Astrocyte (in vitro differentiated cells and primary cell): ENCODE data around the gene HLA-DRB5.

Experiments
- CTCF ChIP-seq: IDR thresholded peaks from 2 replicates; pipeline ENCODE4 v1.5.1; 2011; ENCODE audit warnings: low read depth, mild to moderate bottlenecking, inconsistent platforms, low read length, moderate library complexity; ENCODE audit not compliant: insufficient read depth
- EZH2 ChIP-seq: IDR thresholded peaks from 2 replicates; pipeline ENCODE4 v1.6.1; 2012; ENCODE audit warnings: mild to moderate bottlenecking, low read length, inconsistent platforms; ENCODE audit not compliant: insufficient read depth

DNA sequence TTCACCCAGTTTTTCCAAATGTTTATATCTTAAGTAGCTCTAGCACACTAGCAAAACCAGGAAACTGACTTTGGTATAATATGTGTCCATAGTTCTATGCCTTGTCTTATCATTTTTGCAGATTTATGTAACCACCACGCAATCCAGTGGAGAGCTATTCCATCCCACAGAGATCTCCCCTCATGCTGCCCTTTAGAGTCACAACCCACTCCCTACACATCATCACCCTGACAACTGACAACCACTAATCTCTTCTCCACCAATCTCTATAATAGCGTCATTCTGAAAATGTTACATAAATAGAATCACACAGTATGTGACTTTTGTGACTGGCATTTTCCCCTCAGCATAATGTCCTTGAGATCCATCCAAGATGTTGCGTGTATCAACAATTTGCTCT is 29.1 kb downstream of the HLA-DRB5 start:
- no peak for TF ChIP-seq CTCF
- no peak for TF ChIP-seq EZH2
